IMR-90 (cell line): ENCODE data around the gene MAGI1.

ENCODE experiments used
- BHLHE40 ChIP-seq: fragments of 150-350 bp; IDR thresholded peaks from 2 replicates; pipeline ENCODE4 v1.6.1; 2016; ENCODE audit warnings: mild to moderate bottlenecking, low read depth, low read length
- CEBPB ChIP-seq: IDR thresholded peaks from 2 replicates; pipeline ENCODE4 v1.6.1; 2012; ENCODE audit warnings: low read depth, low read length, improper control_type of control experiment
- CHD1 ChIP-seq: IDR thresholded peaks from 2 replicates; pipeline ENCODE4 v1.6.1; 2012; ENCODE audit warnings: low read depth, low read length, improper control_type of control experiment
- CTCF ChIP-seq: conservative IDR thresholded peaks from 2 replicates; pipeline ENCODE4 v1.5.1; 2012; ENCODE audit warnings: mild to moderate bottlenecking, low read depth, low read length, improper control_type of control experiment
- FOS ChIP-seq: fragments of 150-350 bp; IDR thresholded peaks from 2 replicates; pipeline ENCODE4 v1.6.1; 2016; ENCODE audit warnings: low read depth, low read length
- MAFK ChIP-seq: IDR thresholded peaks from 2 replicates; pipeline ENCODE4 v1.6.1; 2012; ENCODE audit warnings: low read depth, low read length, improper control_type of control experiment
- MAZ ChIP-seq: IDR thresholded peaks from 2 replicates; pipeline ENCODE4 v1.6.1; 2012; ENCODE audit warnings: low read depth, mild to moderate bottlenecking, low read length, improper control_type of control experiment, moderate library complexity, borderline replicate concordance
- MXI1 ChIP-seq: IDR thresholded peaks from 2 replicates; pipeline ENCODE4 v1.6.1; 2012; ENCODE audit warnings: low read depth, mild to moderate bottlenecking, low read length, moderate library complexity, borderline replicate concordance
- POLR2A ChIP-seq: IDR thresholded peaks from 2 replicates; pipeline ENCODE4 v1.6.1; 2012; ENCODE audit warnings: mild to moderate bottlenecking, low read depth, low read length
- RAD21 ChIP-seq: IDR thresholded peaks from 2 replicates; pipeline ENCODE4 v1.6.1; 2012; ENCODE audit warnings: low read length, improper control_type of control experiment
- RCOR1 ChIP-seq: IDR thresholded peaks from 2 replicates; pipeline ENCODE4 v1.6.1; 2012; ENCODE audit warnings: mild to moderate bottlenecking, low read length, improper control_type of control experiment; ENCODE audit not compliant: insufficient replicate concordance
- RFX5 ChIP-seq: IDR thresholded peaks from 2 replicates; pipeline ENCODE4 v1.8.0; 2012; ENCODE audit warnings: low read depth, mild to moderate bottlenecking, low read length, moderate library complexity
- SMC3 ChIP-seq: fragments of 150-350 bp; IDR thresholded peaks from 2 replicates; pipeline ENCODE4 v1.6.1; 2016; ENCODE audit warnings: low read depth, mild to moderate bottlenecking, antibody characterized with exemption, low read length, moderate library complexity
- USF2 ChIP-seq: fragments of 150-350 bp; IDR thresholded peaks from 2 replicates; pipeline ENCODE4 v1.6.1; 2017; ENCODE audit warnings: mild to moderate bottlenecking, antibody characterized with exemption, low read length, low read depth

GRCh38 chr3:65701516-65701915 is 337.2 kb downstream of the MAGI1 start:
- no peak for TF ChIP-seq RAD21
- no peak for TF ChIP-seq CTCF
- TF ChIP-seq CEBPB: no peak
- no peak for TF ChIP-seq POLR2A
- no peak for TF ChIP-seq SMC3
- TF ChIP-seq RCOR1: no peak
- TF ChIP-seq RFX5: no peak
- TF ChIP-seq BHLHE40: no peak
- no peak for TF ChIP-seq CHD1
- no peak for TF ChIP-seq USF2
- TF ChIP-seq MXI1: no peak
- TF ChIP-seq MAZ: no peak
- TF ChIP-seq FOS: no peak
- no peak for TF ChIP-seq MAFK
